GM06990 (cell line): ENCODE measurements around the gene GINS2.

Experiments
- DNase-seq: peaks from one replicate; pipeline ENCODE4 v3.0.0-alpha.2; 2011; ENCODE audit not compliant: insufficient read length; ENCODE audit errors: extremely low read depth
- H3K27me3 ChIP-seq: replicated peaks from 2 replicates; pipeline ENCODE4 v1.6.0; 2011; ENCODE audit warnings: low read length; ENCODE audit not compliant: control insufficient read depth, insufficient read depth
- H3K36me3 ChIP-seq: 2 replicates; pipeline ENCODE4 v1.5.1; 2011; ENCODE audit warnings: low read length; ENCODE audit not compliant: control insufficient read depth, insufficient read depth
- H3K4me3 ChIP-seq: replicated peaks from 2 replicates; pipeline ENCODE4 v1.5.1; 2011; ENCODE audit warnings: low read depth, mild to moderate bottlenecking, control low read depth, low read length
- CTCF ChIP-seq: IDR thresholded peaks from 2 replicates; pipeline ENCODE4 v1.5.1; 2011; ENCODE audit warnings: low read length, control low read depth, mild to moderate bottlenecking, inconsistent platforms; ENCODE audit not compliant: insufficient read depth, poor library complexity, severe bottlenecking

The GINS2 gene

GRCh38 chr16:85633438-85633743, 55.4 kb downstream of the GINS2 start:
- no peak for TF ChIP-seq CTCF
- Histone ChIP-seq H3K27me3 (no peaks in the 10 kb centered on the region), H3K4me3 (no peak overlapping the region), H3K36me3 (peaks cover 8% of the 10 kb centered on the region)
- DNase-seq = no peak

GRCh38 chr16:85632709-85633437, 55.9 kb downstream of the GINS2 start:
- no peak for TF ChIP-seq CTCF
- Histone ChIP-seq H3K36me3 (peaks cover 10% of the 10 kb centered on the region), H3K4me3 (no peak overlapping the region), H3K27me3 (no peaks in the 10 kb centered on the region)
- no peak for DNase-seq

- DNase-seq = no peak
- Histone ChIP-seq H3K36me3 (peaks cover 10% of the 10 kb centered on the region), H3K27me3 (no peaks in the 10 kb centered on the region), H3K4me3 (no peak overlapping the region)
- TF ChIP-seq CTCF = peak; percentile 18
Observed at GRCh38 chr16:85631802-85632393, 56.9 kb downstream of the GINS2 start.

GRCh38 chr16:85631230-85631629, 57.5 kb downstream of the GINS2 start:
- Histone ChIP-seq H3K4me3 (no peak overlapping the region), H3K36me3 (peaks cover 10% of the 10 kb centered on the region), H3K27me3 (no peaks in the 10 kb centered on the region)
- no peak for TF ChIP-seq CTCF
- DNase-seq = no peak

GRCh38 chr16:85629853-85630252, 58.9 kb downstream of the GINS2 start:
- peaks cover 6% of the 10 kb centered on the region for H3K36me3 ChIP-seq
- TF ChIP-seq CTCF = no peak
- H3K27me3 ChIP-seq = no peaks in the 10 kb centered on the region
- H3K4me3 ChIP-seq = no peak overlapping the region
- no peak for DNase-seq

- no peak for DNase-seq
- Histone ChIP-seq H3K27me3 (no peaks in the 10 kb centered on the region), H3K36me3 (peaks cover 6% of the 10 kb centered on the region), H3K4me3 (no peak overlapping the region)
- TF ChIP-seq CTCF = no peak
Observed at GRCh38 chr16:85629326-85629725, 59.4 kb downstream of the GINS2 start.
